GM21723 (cell line): ENCODE results near the gene C1orf94.

Experiments used
- ATAC-seq: cut with Tn5 transposase; IDR thresholded peaks from one replicate; pipeline ENCODE4 v1.9.1; 2021; ENCODE audit warnings: mild to moderate bottlenecking, moderate library complexity; ENCODE audit not compliant: unreplicated experiment

Gene C1orf94, protein sequence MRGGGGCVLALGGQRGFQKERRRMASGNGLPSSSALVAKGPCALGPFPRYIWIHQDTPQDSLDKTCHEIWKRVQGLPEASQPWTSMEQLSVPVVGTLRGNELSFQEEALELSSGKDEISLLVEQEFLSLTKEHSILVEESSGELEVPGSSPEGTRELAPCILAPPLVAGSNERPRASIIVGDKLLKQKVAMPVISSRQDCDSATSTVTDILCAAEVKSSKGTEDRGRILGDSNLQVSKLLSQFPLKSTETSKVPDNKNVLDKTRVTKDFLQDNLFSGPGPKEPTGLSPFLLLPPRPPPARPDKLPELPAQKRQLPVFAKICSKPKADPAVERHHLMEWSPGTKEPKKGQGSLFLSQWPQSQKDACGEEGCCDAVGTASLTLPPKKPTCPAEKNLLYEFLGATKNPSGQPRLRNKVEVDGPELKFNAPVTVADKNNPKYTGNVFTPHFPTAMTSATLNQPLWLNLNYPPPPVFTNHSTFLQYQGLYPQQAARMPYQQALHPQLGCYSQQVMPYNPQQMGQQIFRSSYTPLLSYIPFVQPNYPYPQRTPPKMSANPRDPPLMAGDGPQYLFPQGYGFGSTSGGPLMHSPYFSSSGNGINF

DNA sequence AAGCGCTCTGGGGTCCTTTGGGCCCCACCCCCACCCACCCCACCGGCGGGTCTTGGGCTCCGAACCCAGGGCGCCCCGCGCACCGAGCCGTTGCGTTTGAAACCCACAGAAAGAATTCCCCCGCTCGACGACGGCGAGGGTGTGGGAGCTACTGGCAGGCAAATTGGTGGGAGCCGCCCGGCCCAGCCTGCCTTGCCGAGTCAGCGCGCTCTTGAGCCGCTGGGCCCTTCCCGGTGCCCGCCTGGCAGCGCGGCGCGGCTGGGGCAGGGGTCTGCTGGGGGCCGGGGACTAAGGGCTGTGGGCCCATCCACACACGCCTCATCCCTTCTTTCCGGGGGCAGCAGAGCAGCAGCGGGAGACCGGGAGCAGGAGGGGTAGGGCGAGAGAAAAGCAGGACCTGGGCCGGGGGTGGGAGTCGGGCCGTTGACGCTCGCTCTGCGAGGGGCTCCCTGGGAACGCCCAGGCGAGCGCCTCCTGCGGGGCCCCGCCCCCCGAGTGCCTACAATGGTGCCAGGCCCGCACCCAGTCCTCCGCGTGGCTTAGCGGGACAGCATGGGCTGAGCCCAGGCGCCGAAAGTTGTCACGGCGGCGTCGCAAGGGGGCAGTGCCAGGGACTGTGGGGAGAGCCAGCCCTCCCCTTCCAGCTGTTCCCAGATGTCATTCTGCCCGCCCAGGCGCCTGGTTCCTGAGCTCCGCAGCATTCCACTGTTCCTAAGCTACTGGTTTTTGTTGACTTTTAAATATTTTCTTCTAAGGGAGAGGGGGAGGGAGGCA is at the start of gene C1orf94:
TSS of gene C1orf94 (plus strand) at position 78 of the 774 bp plus-strand sequence. CDS start 883 bp downstream, outside the sequence.
- no peak for ATAC-seq

DNA sequence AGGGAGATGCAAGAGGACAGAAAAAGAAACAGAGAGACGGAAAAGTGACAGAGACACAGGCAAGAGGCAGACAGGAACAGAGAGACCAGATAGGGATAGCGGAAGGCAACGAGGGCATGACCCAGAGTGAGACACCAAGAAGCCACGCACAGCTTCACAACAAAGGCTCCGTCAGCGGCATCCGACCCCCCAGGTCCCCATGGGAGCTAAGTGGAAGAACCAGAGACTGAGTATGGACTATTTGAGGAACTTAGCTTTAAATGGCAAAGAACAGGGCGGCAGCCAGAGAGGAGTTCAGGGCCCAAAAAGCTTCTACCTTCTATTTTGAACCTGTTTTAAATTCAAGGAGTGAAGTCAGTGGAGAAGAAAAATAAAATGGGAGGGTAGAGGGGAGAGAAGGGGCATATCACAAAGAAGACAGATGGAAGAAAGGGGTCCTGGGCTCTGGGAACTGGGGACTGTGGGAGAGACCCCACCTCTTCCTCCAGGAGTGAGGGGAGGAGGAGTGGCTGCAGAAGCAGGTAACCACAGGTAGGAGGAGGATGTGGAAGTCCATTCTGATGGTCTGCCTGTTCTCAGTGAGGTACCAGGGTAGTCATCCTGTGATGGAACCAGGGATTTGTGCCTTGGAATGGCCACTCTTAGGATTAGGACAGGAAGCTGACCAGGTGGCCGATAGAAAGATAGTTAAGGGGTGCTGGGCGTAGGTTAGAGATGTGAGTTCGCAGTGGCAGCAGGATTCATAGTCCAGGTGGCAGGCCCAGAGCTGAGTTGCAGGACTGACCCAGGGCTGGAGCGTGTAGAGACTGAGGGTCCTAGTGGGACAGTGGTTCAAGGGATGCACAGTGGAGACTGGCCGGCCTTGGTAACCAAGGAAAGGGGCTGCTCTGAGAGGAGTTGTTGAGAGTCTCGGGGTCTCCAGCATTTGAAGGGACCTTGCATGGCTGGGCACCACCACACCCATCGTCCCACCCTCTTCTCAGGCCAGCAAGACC is 49.4 kb upstream of the C1orf94 start:
- no peak for ATAC-seq

DNA sequence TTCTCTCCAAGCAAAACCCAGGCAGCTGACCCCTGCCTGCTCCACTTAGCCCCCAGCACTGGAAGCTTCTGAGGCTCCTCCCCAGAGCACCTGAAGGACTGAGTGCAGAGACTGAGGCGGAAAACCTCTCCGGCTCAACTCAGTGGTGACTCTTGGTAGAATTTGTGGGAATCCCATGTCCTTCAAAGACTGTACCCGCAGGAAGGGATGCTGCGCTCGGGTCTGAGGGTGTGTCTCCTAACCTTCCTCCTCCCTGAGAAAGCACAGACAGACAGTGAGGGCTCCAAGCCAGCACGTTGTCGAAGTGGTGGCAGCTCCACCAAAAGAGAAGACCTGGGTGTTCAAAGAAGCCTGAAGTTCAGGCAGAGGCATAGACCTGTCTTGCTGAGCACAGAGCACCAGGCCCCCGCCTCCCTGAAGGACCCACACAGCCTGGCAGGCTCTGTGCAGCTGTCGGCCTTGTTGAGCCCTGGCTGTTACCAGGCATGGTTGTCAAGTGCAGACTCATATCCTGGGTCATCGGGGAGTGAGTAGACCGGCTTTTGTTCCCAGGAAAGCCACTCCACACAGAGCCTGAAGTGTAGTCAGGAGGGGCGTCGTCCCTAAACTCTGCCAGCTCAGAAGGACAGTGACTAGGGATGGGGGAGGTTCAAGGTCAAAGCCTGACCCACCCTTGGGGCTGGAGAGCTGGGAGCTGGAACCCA is 48.4 kb upstream of the C1orf94 start:
- ATAC-seq = no peak

DNA sequence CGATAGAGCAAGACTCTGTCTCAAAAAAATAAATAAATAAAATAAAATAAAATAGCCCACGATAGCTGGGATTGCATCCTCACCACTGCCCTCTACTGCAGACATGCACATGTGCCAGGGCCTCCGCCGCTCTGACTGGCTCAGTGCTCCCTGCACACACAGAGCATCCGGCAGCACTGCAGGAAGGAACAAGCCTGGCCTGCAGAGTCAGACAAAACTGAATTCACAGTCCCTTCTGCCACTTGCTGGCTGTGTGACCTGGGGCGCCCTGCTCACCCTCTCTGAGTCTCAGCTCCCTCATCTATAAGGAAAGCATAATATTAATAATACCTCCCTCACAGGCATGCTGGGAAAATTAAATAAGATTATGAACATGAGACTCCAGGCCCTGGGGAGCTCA is 47.1 kb upstream of the C1orf94 start:
- no peak for ATAC-seq

DNA sequence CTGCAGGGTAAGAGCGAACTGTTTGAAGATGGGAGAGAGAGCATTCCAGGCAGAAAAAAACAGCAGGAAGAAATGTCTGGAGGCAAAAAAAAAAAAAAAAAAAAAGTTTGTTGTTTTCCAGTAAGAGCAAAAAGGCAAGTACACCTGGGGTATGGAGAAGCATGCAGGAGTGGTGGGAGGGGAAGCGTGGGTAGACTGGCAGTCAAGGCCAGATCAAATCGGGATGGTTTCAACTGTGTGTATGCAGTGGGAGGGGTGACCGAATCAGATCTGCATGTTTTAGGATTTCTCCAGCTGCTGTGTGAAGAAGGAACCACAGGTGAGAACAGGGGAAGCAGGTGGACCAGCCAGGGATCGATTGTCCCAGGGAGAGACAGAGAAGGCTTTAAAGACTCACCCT is 46.4 kb upstream of the C1orf94 start:
- ATAC-seq = no peak

DNA sequence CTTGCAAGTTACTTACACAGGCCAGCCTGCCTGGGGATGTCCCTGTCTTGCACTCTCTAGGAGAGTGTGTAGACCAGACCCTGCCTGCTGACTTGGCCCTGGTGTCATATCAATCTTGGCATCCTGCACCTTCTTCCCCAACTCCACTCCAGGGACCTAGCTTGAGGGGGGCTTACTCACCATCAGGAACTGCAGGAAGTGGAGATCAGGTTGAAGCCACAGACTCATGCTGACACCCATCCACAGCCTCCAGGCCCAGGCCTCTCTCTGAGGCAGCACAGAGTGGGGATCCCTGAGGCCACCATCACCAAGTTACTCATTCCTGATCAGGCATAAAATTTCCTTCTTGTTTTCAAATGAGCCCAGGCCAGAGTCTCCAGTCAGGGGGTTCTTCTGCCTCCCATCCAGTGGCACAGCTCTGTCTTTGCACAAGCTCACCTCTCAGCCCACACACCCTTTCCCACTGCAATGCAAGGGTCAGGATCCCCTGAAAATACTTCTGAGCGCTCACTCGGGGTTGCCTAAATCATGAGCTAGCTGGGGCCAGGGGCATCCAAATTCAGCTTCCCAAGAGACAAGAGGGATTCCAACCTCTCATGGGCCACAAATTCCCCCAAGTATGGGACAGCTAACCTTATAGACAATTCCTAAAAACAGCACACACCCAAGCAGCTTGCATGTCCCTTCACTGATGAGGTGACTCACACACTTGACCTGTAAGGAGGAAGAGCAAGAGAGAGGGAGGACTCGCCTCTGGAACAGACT is 45.1 kb upstream of the C1orf94 start:
- ATAC-seq = no peak

DNA sequence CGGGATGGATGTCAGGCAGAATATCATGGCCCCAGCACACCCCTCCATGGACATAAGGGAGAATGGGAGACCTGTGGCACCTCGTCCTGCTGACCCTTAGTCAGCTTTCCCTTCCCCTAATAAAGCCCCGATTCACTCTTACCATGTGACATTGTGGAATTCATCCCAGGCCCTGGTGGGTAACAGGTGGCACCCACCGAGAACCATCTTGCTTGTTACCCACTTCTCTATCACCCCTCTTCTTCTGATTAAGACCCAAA is 44.6 kb upstream of the C1orf94 start:
- no peak for ATAC-seq

DNA sequence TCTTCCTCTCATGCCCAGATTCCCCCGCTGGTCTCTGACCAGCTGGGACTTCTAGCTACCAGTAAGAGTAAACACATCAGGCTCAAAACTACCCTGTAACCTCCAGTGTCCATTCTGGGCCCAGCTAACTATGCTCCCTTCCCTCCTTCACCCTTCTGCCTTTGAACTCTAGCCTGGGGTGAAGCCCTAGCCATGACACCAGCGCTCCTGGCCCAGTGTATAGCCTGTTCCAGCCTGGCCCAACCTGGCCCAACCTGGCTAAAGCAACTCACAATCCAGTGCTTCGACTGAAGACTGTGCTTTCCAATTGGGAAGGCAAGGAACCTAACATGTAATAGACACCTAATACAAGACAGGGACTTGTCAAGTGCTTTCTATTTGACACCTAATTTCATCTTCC is 39.3 kb upstream of the C1orf94 start:
- ATAC-seq = no peak

DNA sequence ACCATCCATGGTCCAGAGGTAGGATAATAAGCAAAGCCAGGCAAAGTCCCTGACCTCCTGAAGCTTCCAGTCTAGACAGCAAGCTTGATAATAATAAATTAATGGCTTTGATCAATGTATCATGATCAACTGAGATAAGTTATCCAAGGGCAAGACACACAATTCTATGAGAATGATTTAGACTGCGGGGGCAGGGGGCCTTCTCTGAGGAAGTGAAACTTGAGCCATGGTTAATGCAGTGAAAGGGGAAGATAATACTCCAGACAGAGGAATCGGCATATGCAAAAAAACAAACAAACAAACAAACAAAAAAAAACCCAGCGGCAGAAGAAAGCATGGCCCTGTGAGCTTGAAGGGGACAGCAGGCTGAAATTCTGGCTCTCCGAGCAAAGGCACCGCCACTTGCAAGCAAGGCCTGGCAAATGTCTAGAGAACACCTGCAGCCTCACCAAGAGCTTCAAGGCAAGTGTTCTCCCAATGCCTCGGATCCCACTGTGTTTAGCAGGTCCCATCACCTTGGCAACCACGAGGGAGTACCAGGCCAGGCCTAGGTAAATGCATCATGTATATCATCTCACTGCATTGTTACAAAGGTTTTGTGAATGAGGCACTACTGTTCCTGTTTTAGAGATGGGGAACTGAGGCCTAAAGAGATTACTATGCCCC is 36.6 kb upstream of the C1orf94 start:
- ATAC-seq = no peak

DNA sequence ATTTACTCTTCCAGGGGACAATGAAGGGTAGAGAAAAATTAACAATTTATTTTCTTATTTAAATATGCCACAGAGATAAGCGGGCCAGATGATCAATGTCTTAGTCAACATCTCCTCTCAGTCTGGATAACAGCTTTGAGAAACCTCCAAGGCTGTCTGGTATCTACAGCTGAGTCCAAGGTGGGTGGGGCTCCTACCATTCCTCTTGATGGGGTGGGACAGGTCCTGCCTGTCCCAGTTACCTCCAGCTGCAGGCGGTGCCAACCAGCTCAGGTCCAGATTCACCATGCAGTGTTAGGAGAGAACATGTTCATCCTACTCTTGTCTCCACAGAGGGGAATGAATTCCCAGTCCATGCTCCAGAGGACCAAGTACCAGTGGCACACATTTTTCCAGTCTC is 32.7 kb upstream of the C1orf94 start:
- ATAC-seq = no peak

DNA sequence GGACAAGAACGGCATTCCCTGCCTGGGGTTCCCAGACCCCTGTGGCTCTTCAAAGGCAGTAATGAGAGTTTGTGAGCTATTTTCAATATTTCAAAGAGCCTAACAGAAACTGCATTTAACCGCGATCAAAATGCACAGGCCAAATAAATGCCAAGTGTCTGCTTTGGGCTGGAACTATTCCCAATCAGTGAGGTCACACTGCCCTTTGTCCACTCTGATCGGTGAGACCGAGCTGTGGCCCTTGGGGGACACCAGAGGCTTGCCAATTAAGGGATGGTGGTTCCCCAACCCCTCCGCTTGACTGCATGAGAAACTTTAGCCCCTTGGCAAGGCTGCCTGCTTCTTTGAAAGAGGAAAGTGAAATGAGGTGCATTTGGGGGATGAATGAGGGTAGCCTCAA is 31.9 kb upstream of the C1orf94 start:
- no peak for ATAC-seq

DNA sequence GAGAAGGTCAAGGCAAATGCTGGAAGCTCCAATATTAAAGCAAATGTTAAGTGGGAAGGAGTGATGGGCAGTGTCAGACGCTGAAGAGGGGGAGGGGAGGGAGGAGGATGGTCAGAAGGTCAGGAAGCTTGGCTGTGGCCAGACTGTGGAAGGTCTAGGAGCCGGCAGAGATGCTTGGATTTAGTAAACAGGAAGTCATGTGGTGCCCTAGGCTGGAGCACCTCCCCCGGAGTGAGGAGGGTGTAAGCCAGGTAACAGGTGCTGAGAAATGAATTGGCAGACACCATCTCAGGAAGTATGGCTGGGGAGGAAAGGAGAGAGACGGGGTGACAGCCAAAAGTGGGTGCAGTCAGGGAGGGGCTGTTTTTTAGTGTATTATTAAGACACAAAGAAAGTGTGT is 29.4 kb upstream of the C1orf94 start:
- ATAC-seq = no peak

DNA sequence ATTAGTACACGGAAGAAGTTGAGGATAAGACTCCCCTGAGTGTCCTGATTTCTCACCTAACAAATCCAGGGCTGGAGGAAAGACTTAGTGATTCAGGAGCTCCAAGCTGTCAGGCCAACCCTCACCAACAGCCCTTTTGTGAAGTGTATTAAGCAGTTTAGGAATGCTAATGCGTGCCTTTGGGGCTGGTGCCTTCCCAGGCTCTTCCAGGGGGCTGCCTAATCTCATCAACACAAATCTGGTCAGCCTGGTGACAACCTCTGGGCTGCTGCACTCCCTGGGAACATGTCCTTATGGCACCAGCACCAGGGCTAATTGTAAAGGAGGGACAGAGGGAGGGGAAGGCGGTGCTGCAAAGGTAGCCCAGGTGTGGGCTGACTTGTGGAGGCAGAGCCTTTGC is 27.2 kb upstream of the C1orf94 start:
- ATAC-seq = no peak

DNA sequence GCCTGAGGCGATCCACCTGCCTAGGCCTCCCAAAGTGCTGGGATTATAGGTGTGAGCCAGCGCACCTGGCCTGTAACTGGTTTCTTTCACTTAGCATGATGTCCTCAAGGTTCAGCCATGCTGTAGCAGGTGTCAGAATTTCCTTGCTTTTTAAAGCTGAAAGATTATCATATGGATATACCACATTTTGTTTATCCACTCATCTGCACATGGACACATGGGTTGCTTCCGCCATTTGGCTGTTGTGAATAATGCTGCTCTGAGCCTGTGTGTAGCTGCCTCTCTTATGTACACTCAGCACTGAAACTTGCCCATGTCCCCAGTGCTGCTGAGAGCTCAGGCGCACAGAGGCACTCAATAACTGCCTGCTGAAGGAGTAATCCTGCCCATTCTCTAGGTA is 23.5 kb upstream of the C1orf94 start:
- no peak for ATAC-seq

DNA sequence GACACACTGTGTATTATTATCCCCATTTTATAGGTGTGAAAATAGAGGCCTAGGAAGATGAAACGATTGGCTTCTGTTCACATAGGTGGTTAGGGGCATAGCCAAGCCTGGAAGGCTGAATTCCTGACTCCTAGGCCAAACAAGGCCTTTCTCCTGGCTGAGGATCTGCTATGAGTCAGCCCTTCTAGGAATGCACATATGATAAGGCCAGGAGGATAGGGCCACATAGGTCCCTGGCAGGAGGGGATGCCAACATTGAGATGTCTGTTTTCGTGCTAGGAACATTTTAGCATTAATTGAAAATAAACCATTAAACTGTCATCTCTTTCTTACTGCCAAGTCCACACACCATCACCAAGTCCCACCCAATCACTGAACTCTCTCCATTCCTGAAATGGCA is 20.8 kb upstream of the C1orf94 start:
- no peak for ATAC-seq

DNA sequence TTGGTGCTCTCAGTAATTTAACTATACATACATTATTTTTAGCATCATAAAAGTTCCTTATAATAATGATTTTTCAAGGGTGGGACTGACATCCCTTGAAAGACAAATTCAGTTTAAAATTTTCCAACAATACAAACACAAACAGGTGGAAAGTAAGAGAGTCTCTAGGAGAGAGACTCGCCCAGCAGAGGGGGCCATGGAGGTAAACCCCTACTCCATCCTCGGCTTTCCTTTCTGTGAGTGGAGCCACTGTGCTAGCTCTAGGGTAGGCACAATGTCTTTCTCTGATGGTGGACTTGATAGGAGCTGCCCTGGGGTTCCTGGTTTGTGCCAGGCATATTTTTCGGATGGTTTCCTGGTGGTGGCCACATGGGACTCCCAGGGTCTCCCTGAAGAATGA is 20.0 kb upstream of the C1orf94 start:
- no peak for ATAC-seq

DNA sequence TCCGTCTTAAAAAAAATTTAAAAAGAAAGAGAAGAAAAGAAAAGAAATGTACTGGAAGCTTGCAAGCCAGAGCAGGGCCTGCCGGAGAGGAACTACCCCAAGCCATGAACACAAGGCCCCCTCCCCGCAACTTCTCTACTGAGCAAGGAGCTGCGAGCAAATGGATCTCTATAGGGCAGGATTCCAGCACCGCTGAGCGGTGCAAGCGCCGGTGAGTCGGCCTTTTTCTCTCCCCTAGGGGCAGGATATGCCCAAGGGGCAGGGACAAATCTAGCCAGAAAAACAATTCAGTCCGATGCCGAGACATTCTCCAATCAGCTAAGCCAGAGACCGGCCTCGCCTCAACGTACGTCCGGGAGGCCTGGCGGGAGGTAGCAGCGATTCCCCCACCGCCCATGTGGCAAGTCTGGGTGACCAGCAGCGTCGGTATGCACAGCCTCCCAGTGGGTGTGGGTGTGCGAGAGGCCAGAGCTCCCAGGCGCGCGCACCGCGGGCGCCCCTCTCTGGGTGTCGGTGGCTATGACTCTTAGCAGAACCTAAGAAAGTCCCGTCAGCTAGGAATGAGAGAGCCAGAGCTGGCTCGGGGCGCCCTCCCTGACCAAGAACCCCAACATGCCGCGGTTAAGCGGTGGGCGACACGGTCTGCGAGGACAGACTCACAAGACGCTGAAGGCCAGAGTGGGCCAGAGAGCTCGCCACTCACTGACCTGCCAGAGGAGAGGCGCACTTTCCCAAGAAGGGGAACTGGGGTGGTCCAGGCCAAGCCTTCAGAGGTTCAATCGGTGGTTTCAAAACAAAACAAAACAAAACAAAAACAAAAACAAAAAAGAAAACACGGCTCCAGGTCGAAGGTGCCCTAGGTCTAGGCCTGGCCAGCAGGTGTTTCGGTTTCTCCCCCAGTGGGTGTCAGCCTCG is 13.6 kb upstream of the C1orf94 start:
- ATAC-seq = peak; percentile 90
